ENCODE measurements around the gene ARHGAP26.
"Not testable (repeated sequence)": the region's sequence is repeated elsewhere in the genome, so short reads cannot be mapped to it uniquely, and the experiment has no call there.

Gene ARHGAP26

DNA sequence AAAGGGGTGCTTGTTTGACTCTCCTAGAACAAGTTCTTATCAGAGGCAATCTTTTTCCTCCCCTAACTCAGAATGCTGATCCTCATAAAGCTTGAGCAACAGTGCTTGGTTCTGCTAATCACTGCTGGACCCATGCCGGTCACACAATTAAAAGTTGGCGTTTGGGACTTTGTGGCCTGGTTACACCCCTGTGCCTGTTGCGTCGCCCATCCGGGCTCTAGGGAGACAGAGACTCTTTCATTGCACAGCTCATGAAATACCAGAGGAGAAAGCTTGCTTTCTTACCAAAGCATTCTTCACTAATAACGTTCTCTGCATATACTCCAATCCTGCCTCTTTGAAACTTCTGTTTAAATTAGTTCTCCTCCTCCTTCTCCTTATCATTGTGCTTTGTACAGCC, 332.2 kb downstream of the ARHGAP26 start:
- in situ Hi-C loops (cut with HindIII; ENCODE audit: low pct_unique_long_range_greater_than_20kb, low sequenced_read_pairs) = no loop called here

DNA sequence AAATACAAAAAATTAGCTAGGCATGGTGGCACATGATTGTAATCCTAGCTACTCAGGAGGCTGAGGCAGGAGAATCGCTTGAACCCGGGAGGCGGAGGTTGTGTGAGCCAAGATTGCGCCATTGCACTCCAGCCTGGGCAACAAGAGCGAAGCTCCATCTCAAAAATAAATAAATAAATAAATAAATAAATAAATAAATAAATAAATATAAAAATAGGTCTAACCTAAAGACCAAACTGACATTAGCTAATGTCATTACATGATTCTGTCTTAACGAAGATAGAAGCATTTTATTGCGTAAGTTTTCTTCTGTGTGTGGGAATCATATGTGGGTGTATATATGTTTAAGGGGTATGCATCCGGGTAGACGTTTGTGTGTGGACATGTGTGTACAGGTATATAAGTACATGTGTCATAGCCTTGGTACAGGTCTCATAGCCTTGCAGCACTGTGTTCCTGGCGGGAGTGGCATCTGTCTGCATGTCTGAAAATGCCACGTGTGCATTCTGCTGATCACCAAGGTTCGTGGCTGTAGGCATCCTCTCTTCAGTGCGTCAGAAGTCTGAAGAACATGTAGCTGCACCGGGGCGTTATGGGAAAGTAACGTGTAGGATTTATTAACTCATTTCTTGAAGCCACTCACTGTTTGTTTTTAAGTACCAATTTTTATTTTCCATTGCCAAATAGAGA, 335.2 kb downstream of the ARHGAP26 start:
- no peak for TF ChIP-seq JUND (IDR thresholded peaks at IDR 0.05; ENCODE audit: low read depth)
- DNase-seq (ENCODE audit: low read depth in 1 of 2, low spot score in 1 of 2) = no peak
- in situ Hi-C loops (cut with HindIII; ENCODE audit: low pct_unique_long_range_greater_than_20kb, low sequenced_read_pairs) = no loop called here

More for the DNA sequence above, 332.2 kb downstream of the ARHGAP26 start:
- no peak for TF ChIP-seq JUND (IDR thresholded peaks at IDR 0.05; ENCODE audit: low read depth)
- DNase-seq (ENCODE audit: low read depth in 1 of 2, low spot score in 1 of 2) = no peak

DNA sequence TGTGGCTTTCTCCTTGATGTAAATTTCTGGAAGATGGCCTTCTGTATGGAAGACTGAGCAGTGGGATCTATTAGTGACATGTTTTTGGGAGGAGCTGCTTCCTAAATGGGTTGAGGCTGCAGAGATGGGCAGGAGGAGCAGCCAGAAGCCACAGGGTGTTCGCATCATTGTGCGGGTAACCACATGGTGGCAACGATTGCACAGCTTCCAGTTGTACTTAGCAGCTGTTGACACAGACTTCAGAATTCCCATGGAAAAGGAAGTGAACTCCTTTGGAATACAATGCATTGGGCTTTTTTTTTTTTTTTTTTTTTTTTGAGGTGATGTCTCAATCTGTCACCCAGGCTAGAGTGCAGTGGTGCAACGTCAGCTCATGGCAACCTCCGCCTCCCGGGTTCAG, 336.0 kb downstream of the ARHGAP26 start:
- in situ Hi-C loops (cut with HindIII; ENCODE audit: low pct_unique_long_range_greater_than_20kb, low sequenced_read_pairs) = no loop called here
- peak; percentile 26 to 76 for DNase-seq (ENCODE audit: low read depth in 1 of 2, low spot score in 1 of 2)
- TF ChIP-seq JUND (IDR thresholded peaks at IDR 0.05; ENCODE audit: low read depth) = no peak

DNA sequence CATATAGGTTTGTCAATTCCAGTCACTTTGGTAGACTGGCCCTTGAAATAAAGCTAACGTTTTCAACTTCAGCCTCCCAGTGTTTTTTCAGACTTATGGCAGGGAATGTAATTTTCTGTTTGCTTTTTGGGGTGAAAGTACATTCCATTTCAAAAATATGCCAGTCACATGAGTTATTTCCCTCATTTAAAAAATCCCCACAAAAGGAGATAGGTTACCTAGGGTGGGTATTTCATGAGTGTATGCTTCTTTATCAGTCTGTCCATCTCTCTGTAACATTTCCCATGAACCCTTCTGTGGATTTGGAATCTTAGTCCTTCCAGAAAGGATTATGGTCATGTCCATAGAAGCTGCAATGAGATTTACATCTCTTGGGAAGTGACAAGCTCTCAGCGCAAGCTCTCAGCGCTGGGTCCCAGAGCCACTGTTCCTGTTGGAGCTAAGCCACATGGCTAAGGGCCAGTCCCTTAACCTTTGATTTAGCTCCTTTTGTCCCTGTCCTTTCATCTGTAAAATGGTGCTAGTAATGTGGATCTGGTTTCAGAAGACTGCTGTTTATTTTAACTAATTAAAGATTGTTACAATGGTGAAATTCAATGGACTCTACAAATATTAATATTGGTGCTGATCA, 338.4 kb downstream of the ARHGAP26 start:
- DNase-seq (ENCODE audit: low read depth in 1 of 2, low spot score in 1 of 2) = peak in 1 of 2 experiments; percentile 72
- TF ChIP-seq JUND (IDR thresholded peaks at IDR 0.05; ENCODE audit: low read depth) = no peak
- in situ Hi-C loops (cut with HindIII; ENCODE audit: low pct_unique_long_range_greater_than_20kb, low sequenced_read_pairs) = no loop called here

DNA sequence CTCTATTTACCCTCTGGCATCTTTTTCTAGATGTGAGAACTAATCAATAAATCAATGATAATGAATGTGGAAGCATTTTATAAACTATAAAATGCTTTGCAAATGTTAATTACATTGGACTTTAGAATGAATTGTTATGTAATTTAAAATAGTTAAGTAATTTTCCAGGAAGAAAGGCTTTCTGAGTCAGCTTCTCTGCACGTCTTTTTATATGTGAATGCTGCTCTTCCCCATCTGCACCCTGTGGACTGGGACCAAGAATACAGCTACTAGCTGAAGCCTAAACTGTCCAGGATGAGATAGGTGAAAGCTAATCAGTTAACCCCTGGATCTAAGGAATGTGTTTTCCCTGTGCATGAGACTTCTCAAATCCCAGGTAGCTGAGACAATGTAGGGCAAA, 340.4 kb downstream of the ARHGAP26 start:
- DNase-seq (ENCODE audit: low read depth in 1 of 2, low spot score in 1 of 2) = no peak
- in situ Hi-C loops (cut with HindIII; ENCODE audit: low pct_unique_long_range_greater_than_20kb, low sequenced_read_pairs) = no loop called here
- no peak for TF ChIP-seq JUND (IDR thresholded peaks at IDR 0.05; ENCODE audit: low read depth)

DNA sequence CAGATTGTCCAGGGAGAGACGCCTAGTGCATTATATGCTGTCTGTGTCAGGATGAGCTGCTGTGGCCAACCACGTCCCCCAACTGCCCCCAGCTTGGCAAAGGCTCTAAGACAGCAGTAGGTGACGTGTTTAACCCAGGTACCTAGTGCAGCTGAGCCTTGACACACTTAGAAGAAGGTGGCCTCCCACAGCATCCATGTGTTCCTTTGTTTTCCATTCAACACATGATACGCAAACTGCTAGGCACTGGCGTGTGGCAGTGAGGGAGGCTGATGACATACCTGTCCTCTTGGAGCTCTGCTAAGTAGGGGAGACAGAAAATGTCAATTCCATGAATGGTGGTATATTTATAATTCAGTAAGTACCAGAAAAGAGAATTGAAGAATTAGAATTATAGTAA, 341.6 kb downstream of the ARHGAP26 start:
- no peak for TF ChIP-seq JUND (IDR thresholded peaks at IDR 0.05; ENCODE audit: low read depth)
- in situ Hi-C loops (cut with HindIII; ENCODE audit: low pct_unique_long_range_greater_than_20kb, low sequenced_read_pairs) = no loop called here

DNA sequence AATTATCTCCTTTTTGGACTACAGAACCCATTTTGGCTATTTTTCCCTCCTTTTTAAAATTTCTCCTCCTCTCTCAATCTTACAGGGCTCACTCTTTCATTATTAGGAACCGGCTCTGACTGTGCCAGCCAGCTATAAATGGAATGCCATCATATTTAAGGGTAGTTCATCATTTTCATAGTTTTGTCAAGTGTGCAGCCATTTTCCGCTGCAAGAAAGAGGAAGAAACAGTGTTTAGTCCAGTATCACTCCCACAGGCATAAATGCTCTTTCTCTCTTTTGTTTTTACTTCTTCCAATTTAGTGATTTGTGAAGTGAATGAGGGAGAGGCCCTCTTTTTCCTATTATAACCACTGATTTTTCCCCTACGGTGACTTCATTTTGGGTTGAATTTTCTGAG, 343.3 kb downstream of the ARHGAP26 start:
- no peak for DNase-seq (ENCODE audit: low read depth in 1 of 2, low spot score in 1 of 2)
- TF ChIP-seq JUND (IDR thresholded peaks at IDR 0.05; ENCODE audit: low read depth) = no peak
- in situ Hi-C loops (cut with HindIII; ENCODE audit: low pct_unique_long_range_greater_than_20kb, low sequenced_read_pairs) = no loop called here

More for the DNA sequence above, 341.6 kb downstream of the ARHGAP26 start:
- DNase-seq (ENCODE audit: low read depth in 1 of 2, low spot score in 1 of 2) = no peak

DNA sequence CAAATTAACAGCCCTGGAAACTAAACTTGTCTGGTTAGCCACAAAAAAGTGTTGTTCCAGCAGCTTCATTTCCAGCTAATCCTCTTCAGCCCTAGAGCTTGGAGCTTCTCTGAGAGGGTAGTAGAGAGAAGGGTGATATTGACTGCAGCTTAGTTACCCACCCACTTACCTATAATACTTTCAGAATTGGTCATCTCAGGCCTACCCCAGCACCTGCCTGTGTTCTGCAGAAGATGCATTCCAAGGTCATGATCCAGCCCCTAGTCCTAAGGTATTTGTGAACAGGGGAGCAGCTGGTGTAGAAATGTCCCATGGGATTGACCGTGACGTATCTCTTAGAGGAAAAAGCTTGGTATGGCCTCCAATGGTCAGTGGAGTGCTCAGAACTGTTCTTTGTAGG, 344.3 kb downstream of the ARHGAP26 start:
- in situ Hi-C loops (cut with HindIII; ENCODE audit: low pct_unique_long_range_greater_than_20kb, low sequenced_read_pairs) = no loop called here
- TF ChIP-seq JUND (IDR thresholded peaks at IDR 0.05; ENCODE audit: low read depth) = no peak
- DNase-seq (ENCODE audit: low read depth in 1 of 2, low spot score in 1 of 2) = no peak

DNA sequence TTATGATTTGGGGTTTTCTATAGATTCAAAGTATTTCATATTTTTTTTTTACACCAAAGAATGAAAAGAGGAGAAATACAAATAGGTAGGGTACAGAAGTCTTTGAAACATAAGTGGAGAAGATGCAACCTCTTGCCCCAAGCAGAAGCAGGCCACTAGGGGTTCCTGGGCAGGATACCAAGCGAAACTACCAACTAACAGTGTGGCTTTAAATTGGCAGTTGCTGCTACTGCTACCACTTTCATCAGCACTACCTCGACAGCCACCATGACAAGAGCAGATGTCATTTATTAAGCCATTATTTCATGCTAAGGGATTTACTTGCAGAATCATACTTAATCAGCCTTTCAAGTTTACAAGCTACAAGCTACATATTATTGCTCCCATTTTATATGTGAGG, 345.2 kb downstream of the ARHGAP26 start:
- no peak for DNase-seq (ENCODE audit: low read depth in 1 of 2, low spot score in 1 of 2)
- in situ Hi-C loops (cut with HindIII; ENCODE audit: low pct_unique_long_range_greater_than_20kb, low sequenced_read_pairs) = no loop called here
- TF ChIP-seq JUND (IDR thresholded peaks at IDR 0.05; ENCODE audit: low read depth) = no peak

DNA sequence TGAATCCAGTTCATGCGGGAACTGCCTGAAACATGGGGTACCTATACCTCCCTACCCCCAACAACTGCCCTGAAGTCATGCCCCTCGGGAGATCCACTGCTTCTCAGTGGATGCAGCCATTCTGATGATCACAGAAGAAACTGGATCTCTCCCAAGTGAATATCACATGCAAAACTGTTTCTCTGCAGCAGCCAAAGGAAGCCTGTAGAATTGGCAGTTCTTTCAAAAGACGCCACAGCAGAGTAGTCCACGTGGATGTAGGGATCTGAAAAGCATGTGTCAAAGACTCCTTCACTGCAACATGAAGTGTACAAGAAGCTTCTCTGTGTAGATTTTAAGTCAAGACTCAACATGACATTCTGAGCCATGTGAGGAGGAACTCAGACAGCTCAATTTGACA, 346.6 kb downstream of the ARHGAP26 start:
- in situ Hi-C loops (cut with HindIII; ENCODE audit: low pct_unique_long_range_greater_than_20kb, low sequenced_read_pairs) = no loop called here
- no peak for TF ChIP-seq JUND (IDR thresholded peaks at IDR 0.05; ENCODE audit: low read depth)
- no peak for DNase-seq (ENCODE audit: low read depth in 1 of 2, low spot score in 1 of 2)

DNA sequence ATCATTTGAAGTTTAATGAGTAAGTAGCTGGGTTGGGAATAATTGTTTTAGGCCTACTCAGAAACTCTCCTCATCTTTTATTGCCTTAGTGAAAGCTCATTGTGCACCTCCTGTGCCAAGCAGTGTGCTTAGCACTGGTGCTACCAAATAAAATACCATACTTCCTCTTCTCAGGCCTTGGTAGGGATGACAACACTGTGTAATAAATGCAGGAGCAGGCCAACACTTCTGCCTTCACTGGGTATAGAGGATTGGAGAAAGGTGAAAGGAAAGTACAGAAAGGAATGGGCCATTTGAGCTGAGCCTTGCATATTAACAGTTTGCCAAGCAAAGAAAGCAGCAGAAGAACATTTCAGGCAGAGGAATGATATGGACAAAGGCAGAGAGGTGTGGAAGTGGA, 347.6 kb downstream of the ARHGAP26 start:
- no peak for DNase-seq (ENCODE audit: low read depth in 1 of 2, low spot score in 1 of 2)
- in situ Hi-C loops (cut with HindIII; ENCODE audit: low pct_unique_long_range_greater_than_20kb, low sequenced_read_pairs) = no loop called here
- TF ChIP-seq JUND (IDR thresholded peaks at IDR 0.05; ENCODE audit: low read depth) = no peak

DNA sequence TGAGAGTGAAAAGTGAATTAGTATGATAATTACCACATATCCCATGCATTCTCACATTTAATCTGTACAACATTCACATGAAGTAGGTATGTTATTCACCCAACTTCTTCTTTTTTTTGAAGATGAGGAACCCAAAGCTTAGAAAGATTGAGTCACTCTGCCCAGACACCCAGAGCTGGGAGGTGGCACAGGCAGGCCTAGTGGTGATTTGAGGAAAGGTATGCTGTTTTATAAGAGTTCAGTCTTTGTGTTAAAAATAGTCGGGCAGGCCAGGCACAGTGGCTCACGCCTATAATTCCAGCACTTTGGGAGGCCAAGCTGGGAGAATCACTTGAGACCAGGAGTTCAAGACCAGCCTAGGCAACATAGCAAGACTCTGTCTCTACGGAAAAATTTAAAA, 348.0 kb downstream of the ARHGAP26 start:
- DNase-seq (ENCODE audit: low read depth in 1 of 2, low spot score in 1 of 2) = no peak
- in situ Hi-C loops (cut with HindIII; ENCODE audit: low pct_unique_long_range_greater_than_20kb, low sequenced_read_pairs) = no loop called here
- TF ChIP-seq JUND (IDR thresholded peaks at IDR 0.05; ENCODE audit: low read depth) = no peak

DNA sequence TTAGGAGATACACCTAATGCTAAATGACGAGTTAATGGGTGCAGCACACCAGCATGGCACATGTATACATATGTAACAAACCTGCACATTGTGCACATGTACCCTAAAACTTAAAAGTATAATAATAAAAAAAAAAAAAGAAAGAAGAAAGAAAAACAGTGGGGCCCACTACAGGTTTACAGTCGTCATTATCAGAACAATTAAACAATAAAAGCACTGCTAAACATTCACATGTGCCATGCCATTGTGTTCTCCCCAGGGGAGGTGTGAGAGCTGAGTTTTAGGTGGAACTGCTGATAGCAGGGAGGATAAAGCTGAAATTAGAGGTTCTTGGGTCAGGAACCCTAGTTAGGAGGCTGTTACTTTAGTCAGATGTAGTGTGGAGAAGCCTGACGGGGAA, 348.6 kb downstream of the ARHGAP26 start:
- in situ Hi-C loops (cut with HindIII; ENCODE audit: low pct_unique_long_range_greater_than_20kb, low sequenced_read_pairs); DNase-seq (ENCODE audit: low read depth in 1 of 2, low spot score in 1 of 2): not testable (repeated sequence)

Measured in T47D (cell line).